A549 treated with Hydrocortisone at 1 μM for 4 hours (cell line): Measurements from ENCODE around the gene HSD17B2. TPM values are rescaled to one million over a fixed set of nuclear protein-coding genes. Genes with fewer than 3 reads are reported as not detected.

Experiments used
- total RNA-seq: library from RNA; stranded (reverse); fragments of 200-300 nt; extraction: Qiagen RNA extraction; gene quantifications from 5 replicates; pipeline ENCODE4 v1.2.3, GENCODE V29; 2022

HSD17B2 gene
- total RNA-seq: not detected in 5 replicates

GRCh38 chr16:82034981-82035612, at the start of gene HSD17B2:
HSD17B2 (plus strand) TSS chr16:82035253; CDS start chr16:82035425, 172 bp downstream.

GRCh38 chr16:82011199-82011641, 23.8 kb upstream of the HSD17B2 start, which contains the start of gene SDR42E1:
SDR42E1 (minus strand) TSS chr16:82011470; CDS start chr16:82000858, 10,612 bp downstream.

Other genes with a start within 250 kb of the HSD17B2 start
- 0.95 to 1.7 TPM (median 1.6 TPM) in 5 replicates for gene SDR42E1, start 23.8 kb upstream of the HSD17B2 start, total RNA-seq
- gene MPHOSPH6, start 135.0 kb downstream of the HSD17B2 start, total RNA-seq: 27.3 to 41.8 TPM (median 29.0 TPM) in 5 replicates